K562 (cell line): ENCODE measurements around the gene PTP4A1. TPM values are rescaled to one million over a fixed set of nuclear protein-coding genes. Genes with fewer than 3 reads are reported as not detected.
A peak's percentile ranks its signal among the peaks of the same experiment; 100 is the strongest.

Experiments used
- CCAR2 ChIP-seq: fragments of 200-400 bp; formaldehyde crosslinking; IDR thresholded peaks from 2 replicates; pipeline ENCODE4 v1.6.1; 2017; ENCODE audit warnings: mild to moderate bottlenecking, low read depth, low read length
- CSDE1 ChIP-seq, 2 experiments: fragments of 450-650 bp; IDR thresholded peaks; 2 replicates each; pipeline ENCODE4 v1.6.1; 2016; ENCODE audit warnings: mild to moderate bottlenecking in 1 of 2
- KAT7 ChIP-seq: sonication (generic); formaldehyde crosslinking; IDR thresholded peaks from 2 replicates; pipeline ENCODE4 v1.8.0; 2022; ENCODE audit warnings: missing genetic modification reagents, mild to moderate bottlenecking, borderline replicate concordance
- NCOA1 ChIP-seq: fragments of 450-650 bp; IDR thresholded peaks from 2 replicates; pipeline ENCODE4 v1.6.1; 2016; ENCODE audit warnings: low read depth
- PTTG1 ChIP-seq: fragments of 450-650 bp; IDR thresholded peaks from 2 replicates; pipeline ENCODE4 v1.6.1; 2016; ENCODE audit warnings: low read depth, mild to moderate bottlenecking, missing genetic modification characterization, missing compliant biosample characterization
- RBBP5 ChIP-seq: fragments of 200-600 bp; sonication (generic); IDR thresholded peaks from 2 replicates; pipeline ENCODE4 v1.6.1; 2012; ENCODE audit warnings: borderline replicate concordance, mild to moderate bottlenecking, low read length, control low read depth, inconsistent platforms; ENCODE audit not compliant: insufficient read depth, poor library complexity, severe bottlenecking
- RCOR1 ChIP-seq, 2 experiments: IDR thresholded peaks; 2 replicates each; pipeline ENCODE4 v1.6.1; 2012; ENCODE audit warnings: low read depth in 2 of 2, low read length in 2 of 2, borderline replicate concordance in 1 of 2, improper control_type of control experiment in 1 of 2
- SMC3 ChIP-seq: conservative IDR thresholded peaks from 2 replicates; pipeline ENCODE4 v1.6.1; 2011; ENCODE audit warnings: low read depth, low read length, improper control_type of control experiment; ENCODE audit not compliant: insufficient read depth
- SNIP1 ChIP-seq: fragments of 450-650 bp; IDR thresholded peaks from 2 replicates; pipeline ENCODE4 v1.7.1; 2017; ENCODE audit warnings: low read depth, mild to moderate bottlenecking
- SNRNP70 ChIP-seq: fragments of 200-400 bp; formaldehyde crosslinking; optimal IDR thresholded peaks from 2 replicates; pipeline ENCODE3; 2017; ENCODE audit warnings: low read depth, low read length
- SUPT5H ChIP-seq: fragments of 450-650 bp; IDR thresholded peaks from 2 replicates; pipeline ENCODE4 v1.6.1; 2016
- THAP12 ChIP-seq: fragments of 250-450 bp; sonication (Bioruptor Pico); IDR thresholded peaks from 2 replicates; pipeline ENCODE4 v1.9.0; 2021; ENCODE audit warnings: mild to moderate bottlenecking, inconsistent platforms
- ZBTB1 ChIP-seq: sonication (generic); formaldehyde crosslinking; IDR thresholded peaks from 2 replicates; pipeline ENCODE4 v1.8.1; 2023; ENCODE audit warnings: missing genetic modification reagents, low read depth, mild to moderate bottlenecking, borderline replicate concordance
- ZKSCAN1 ChIP-seq: fragments of 150-350 bp; IDR thresholded peaks from 2 replicates; pipeline ENCODE4 v1.6.1; 2016; ENCODE audit warnings: low read depth, low read length
- ZKSCAN3 ChIP-seq: fragments of 250-450 bp; sonication (Bioruptor Pico); IDR thresholded peaks from 2 replicates; pipeline ENCODE4 v1.4.0; 2020
- ZNF121 ChIP-seq: sonication (generic); formaldehyde crosslinking; conservative IDR thresholded peaks from 2 replicates; pipeline ENCODE4 v1.8.0; 2022; ENCODE audit warnings: missing genetic modification reagents
- ZNF175 ChIP-seq: fragments of 200-800 bp; sonication (Bioruptor generic); IDR thresholded peaks from 2 replicates; pipeline ENCODE4 v1.6.1; 2016; ENCODE audit warnings: low read depth, mild to moderate bottlenecking, missing genetic modification characterization, missing compliant biosample characterization
- ZNF197 ChIP-seq: fragments of 200-800 bp; sonication (Bioruptor generic); IDR thresholded peaks from 2 replicates; pipeline ENCODE4 v1.6.1; 2016; ENCODE audit warnings: low read depth, missing genetic modification characterization, missing compliant biosample characterization
- ZNF316 ChIP-seq: fragments of 450-650 bp; IDR thresholded peaks from 2 replicates; pipeline ENCODE4 v1.6.1; 2016
- ZNF655 ChIP-seq: fragments of 250-450 bp; sonication (Bioruptor Pico); IDR thresholded peaks from 2 replicates; pipeline ENCODE4 v1.5.0; 2021
- ZNF780A ChIP-seq: fragments of 250-450 bp; sonication (Bioruptor Pico); IDR thresholded peaks from 2 replicates; pipeline ENCODE4 v1.5.0; 2021; ENCODE audit warnings: mild to moderate bottlenecking
- polyA plus RNA-seq, 8 experiments: library from polyadenylated mRNA; depleted of rRNA in 4 of 8; stranded (reverse) in 5 of 8; unstranded in 3 of 8; fragments of >200 nt; fragmentation: Nextera tagmentation in 2 of 8; fragmentation: Illumina TruSeq in 1 of 8; extraction: Ambion mirVana in 2 of 8; extraction: Trizol in 1 of 8; gene quantifications; 2 replicates each; pipeline versions ENCODE4 v1.2.1 to v1.2.3, GENCODE V29; 2011 to 2014; ENCODE audit warnings: inconsistent platforms in 1 of 8, missing spikeins in 1 of 8
- total RNA-seq, 7 experiments: library from RNA; depleted of rRNA in 6 of 7; stranded (reverse); fragments of >200 nt in 6 of 7; fragmentation: Illumina TruSeq in 2 of 7; extraction: Trizol in 2 of 7; gene quantifications; 2 replicates each; pipeline versions ENCODE4 v1.2.1 to v1.2.3, GENCODE V29; 2011 to 2021; ENCODE audit warnings: low replicate concordance in 1 of 7
- TF ChIP-seq, protein P1 (sequence below): fragments of 250-450 bp; sonication (Bioruptor Pico); IDR thresholded peaks from 2 replicates; pipeline ENCODE4 v1.8.0; 2021; ENCODE audit warnings: moderate library complexity, mild to moderate bottlenecking, inconsistent platforms
- TF ChIP-seq, protein P2 (sequence below): fragments of 250-450 bp; sonication (Bioruptor Pico); IDR thresholded peaks from 2 replicates; pipeline ENCODE4 v1.4.0; 2020
- TF ChIP-seq, protein P3 (sequence below): sonication (generic); formaldehyde crosslinking; IDR thresholded peaks from 2 replicates; pipeline ENCODE4 v1.8.1; 2023; ENCODE audit warnings: mild to moderate bottlenecking, missing genetic modification reagents, moderate library complexity

Gene PTP4A1
- total and polyA plus RNA-seq, 9 of the 15 experiments (the other 6 are each of a cell fraction or from before 2014, with no cell fraction given), result 3.7 to 67.5 (median 13.1) TPM

GRCh38 chr6:63572044-63572746 is at the start of gene PTP4A1, which contains the start of gene LOC128125822 (continued):
- no peak for TF ChIP-seq CSDE1 (IDR thresholded peaks at IDR 0.05)
- TF ChIP-seq SNRNP70, result no peak
- no peak for TF ChIP-seq ZNF175 (CRISPR knock-in tag)
- peak; percentile 95 for TF ChIP-seq THAP12 (CRISPR knock-in tag)
- TF ChIP-seq ZNF655 (CRISPR knock-in tag), result no peak
- no peak for TF ChIP-seq SNIP1
- TF ChIP-seq PTTG1 (tag), result no peak
- TF ChIP-seq CCAR2, result no peak
- no peak for TF ChIP-seq SMC3
- TF ChIP-seq, protein P1, sequence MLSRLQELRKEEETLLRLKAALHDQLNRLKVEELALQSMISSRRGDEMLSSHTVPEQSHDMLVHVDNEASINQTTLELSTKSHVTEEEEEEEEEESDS (CRISPR knock-in tag), result no peak
- TF ChIP-seq ZNF316, result no peak
- TF ChIP-seq ZNF121 (CRISPR knock-in tag), result no peak
- TF ChIP-seq SUPT5H, result peak; percentile 88
- TF ChIP-seq KAT7 (CRISPR knock-in tag), result no peak; the same call in 1 of the 2 replicates
- TF ChIP-seq ZKSCAN1, result no peak
- TF ChIP-seq NCOA1, result peak; percentile 45; the same call in 1 of the 2 replicates
- peak in 1 of 2 experiments; percentile 66; a peak in 2 of 4 replicates for TF ChIP-seq RCOR1 (IDR thresholded peaks at IDR 0.05; ENCODE audit: borderline replicate concordance in 1 of 2, low read depth in 2 of 2, low read length in 2 of 2)
- TF ChIP-seq RBBP5, result peak; percentile 33
- TF ChIP-seq ZBTB1 (CRISPR knock-in tag), result no peak
- no peak for TF ChIP-seq ZNF197 (CRISPR knock-in tag)
- TF ChIP-seq, protein P2, sequence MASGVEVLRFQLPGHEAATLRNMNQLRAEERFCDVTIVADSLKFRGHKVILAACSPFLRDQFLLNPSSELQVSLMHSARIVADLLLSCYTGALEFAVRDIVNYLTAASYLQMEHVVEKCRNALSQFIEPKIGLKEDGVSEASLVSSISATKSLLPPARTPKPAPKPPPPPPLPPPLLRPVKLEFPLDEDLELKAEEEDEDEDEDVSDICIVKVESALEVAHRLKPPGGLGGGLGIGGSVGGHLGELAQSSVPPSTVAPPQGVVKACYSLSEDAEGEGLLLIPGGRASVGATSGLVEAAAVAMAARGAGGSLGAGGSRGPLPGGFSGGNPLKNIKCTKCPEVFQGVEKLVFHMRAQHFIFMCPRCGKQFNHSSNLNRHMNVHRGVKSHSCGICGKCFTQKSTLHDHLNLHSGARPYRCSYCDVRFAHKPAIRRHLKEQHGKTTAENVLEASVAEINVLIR, result peak; percentile 85
- no peak for TF ChIP-seq ZNF780A (CRISPR knock-in tag)
- TF ChIP-seq ZKSCAN3 (CRISPR knock-in tag), result no peak
- TF ChIP-seq, protein P3, sequence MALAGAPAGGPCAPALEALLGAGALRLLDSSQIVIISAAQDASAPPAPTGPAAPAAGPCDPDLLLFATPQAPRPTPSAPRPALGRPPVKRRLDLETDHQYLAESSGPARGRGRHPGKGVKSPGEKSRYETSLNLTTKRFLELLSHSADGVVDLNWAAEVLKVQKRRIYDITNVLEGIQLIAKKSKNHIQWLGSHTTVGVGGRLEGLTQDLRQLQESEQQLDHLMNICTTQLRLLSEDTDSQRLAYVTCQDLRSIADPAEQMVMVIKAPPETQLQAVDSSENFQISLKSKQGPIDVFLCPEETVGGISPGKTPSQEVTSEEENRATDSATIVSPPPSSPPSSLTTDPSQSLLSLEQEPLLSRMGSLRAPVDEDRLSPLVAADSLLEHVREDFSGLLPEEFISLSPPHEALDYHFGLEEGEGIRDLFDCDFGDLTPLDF (CRISPR knock-in tag), result 0 out of 2 replicates have a peak, but pooled peaks have one; percentile 34
